GM18517 (cell line): ENCODE results near the gene ADARB1.

Experiments used
- ATAC-seq: cut with Tn5 transposase; IDR thresholded peaks from one replicate; pipeline ENCODE4 v1.9.1; 2021; ENCODE audit warnings: mild to moderate bottlenecking, moderate library complexity; ENCODE audit not compliant: unreplicated experiment

The ADARB1 gene

GRCh38 chr21:45246386-45247320 is 172.3 kb downstream of the ADARB1 start:
- no peak for ATAC-seq

DNA sequence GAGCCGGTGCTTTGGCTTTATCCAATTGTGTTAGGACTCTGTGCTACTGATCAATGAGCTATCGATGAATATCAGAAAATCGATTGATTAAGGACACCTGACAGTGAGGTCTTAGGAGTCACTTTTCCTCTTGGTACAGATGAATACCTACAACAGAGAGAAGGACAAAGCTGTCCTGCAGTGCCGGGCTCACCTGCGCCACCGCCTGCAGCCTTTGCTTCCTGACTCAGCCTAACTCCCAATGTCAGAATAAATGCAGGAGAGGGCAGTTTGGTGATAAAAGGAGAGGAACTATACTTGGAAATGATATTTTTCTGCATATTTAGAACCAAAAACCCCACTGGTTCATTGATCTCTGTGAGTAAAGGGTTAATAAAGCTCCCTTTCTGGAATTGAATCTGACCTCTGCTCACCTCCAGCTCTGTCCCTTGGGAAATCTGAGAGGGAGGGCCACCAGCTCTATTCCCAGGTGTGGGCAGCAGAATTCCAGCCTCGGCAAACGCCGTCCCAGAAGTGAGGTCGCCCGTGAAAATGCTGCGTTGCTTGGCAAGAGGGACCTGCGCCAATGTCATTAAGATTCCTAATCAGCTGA is 174.0 kb downstream of the ADARB1 start:
- ATAC-seq = no peak

DNA sequence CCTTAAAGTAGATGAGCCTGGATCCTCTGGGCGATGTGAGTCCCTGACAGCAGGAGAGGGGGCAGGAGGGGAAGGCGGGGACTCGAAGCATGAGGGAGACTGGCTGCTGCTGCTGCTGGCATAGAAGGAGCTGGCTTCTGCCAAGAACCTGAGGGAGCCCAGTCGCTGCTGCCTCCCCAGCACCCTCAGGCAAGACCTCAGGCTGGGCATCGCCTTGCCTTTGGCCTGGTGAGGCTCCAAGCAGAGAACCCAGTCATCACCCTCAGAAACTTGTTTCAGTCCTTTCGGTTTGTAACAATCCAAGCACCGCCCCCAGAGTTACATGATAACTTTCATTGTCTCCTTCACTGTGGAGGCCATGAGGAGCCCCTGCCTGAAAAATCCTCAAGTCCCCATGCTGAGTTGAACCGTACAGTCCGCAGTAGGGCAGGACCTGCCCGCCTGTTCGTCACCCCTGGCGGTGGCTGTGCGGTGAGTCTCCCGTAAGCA is 174.6 kb downstream of the ADARB1 start:
- ATAC-seq = no peak

GRCh38 chr21:45249626-45250025 is 175.2 kb downstream of the ADARB1 start:
- no peak for ATAC-seq

- ATAC-seq = no peak
Observed at GRCh38 chr21:45250272-45250671, 175.9 kb downstream of the ADARB1 start.

DNA sequence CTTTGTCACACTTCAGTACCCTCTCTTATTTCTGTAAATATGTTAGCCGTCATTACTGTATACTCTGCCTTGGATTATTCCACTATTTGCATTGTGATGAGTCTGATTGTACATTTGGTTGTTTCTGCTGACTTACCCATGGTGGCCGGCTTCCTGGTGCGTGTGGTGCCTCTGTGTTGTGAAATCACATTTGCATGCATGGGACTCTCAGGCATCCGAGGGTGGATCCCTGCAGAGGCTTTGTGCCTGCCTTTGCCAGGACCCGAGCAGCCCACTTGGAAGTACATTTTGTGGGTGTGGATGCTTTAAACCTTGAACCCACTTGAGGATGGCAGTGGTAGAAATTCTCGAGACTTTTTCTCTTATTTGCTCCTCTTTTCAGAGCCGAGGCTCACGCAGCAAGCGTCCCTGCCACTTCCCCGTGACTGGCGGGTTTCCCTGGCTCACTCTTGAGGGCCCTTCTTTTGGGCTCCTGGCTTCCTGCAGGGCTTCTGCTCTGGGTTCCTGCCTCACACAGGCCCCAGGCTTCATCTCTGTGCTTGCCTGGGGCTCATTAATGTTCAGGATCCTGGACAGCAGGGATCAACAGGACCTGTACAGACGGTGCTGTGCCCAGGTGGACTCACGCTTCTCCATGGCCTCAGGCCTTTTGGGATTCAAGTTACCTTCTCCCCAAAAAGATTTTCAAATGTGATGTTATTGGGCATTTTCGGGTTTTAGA is 176.7 kb downstream of the ADARB1 start:
- no peak for ATAC-seq

GRCh38 chr21:45251635-45252447 is 177.5 kb downstream of the ADARB1 start:
- ATAC-seq = no peak

GRCh38 chr21:45252448-45252925 is 178.1 kb downstream of the ADARB1 start:
- ATAC-seq = no peak

DNA sequence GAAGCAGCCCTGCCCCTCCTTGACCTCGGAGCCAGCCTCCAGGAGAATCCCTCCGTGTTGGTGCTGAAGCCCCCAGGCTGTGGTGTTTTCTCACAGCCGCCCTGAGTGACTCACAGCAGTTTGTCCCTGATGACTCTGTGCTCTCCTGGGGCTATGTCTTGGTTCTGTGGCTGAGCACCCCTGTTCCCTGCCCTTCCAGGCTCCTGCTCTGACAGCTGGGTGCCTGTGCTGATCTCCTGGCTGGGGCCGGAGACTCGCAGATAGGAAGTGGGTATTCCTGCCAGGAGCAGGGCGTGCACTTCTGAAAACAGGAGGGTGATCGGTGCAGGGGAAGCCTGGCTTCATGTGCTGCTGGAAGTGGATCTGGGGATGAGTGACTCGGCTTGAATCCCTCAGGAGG is 178.8 kb downstream of the ADARB1 start:
- ATAC-seq = no peak

DNA sequence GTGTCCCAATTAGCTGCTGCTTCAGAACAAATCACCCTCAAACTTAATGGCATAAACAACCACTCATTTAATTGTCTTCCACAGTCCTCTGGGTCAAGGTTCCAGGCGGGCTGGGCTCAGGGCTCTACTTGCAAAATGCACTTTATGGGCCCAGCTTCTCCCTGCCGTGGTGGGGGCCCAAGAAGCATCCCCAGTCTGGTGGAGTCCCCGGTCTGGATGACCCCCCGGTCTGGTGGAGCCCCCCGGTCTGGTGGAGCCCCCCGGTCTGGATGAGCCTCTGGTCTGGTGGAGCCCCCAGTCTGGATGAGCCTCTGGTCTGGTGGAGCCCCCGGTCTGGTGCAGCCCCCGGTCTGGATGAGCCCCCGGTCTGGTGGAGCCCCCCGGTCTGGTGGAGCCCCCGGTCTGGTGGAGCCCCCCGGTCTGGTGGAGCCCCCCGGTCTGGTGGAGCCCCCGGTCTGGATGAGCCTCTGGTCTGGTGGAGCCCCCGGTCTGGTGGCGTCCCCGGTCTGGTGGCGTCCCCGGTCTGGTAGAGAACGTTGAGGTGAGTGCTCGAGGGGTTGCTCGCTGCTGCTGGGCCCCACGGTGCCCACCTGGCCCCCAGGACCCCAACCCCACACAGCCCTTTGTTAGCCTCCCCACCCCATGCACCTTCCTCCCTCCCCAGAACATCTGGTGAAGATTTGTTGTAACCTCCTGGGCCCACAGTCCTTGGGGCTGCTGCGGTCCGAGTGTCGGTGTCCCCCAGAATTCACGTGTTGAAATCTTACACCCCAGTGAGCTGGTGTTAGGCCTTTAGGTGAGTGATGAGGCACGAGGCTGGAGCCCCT is 179.5 kb downstream of the ADARB1 start:
- ATAC-seq = no peak

DNA sequence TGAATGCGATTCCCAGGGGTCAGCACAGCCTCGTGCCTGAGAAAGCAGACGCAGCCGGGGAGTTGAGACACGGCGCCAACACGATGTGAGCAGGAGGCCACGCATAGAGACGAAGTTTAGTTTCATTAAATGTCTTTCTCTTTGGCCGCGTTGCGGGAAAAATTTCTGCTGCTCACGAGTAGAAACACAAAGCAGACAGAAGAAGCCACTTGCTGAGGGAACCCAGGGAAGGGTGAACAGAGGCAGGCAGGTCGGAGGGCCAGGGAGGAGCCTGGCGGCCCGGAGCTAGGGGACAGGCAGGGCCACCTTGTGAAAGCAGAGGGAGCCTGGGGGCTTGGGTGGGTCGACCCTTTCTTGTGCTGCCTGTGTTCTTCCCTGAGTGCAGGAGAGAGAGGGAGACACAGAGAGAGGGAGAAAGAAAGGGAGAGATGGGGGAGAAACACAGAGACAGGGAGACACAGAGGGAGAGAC is 180.1 kb downstream of the ADARB1 start:
- ATAC-seq = no peak

- no peak for ATAC-seq
Observed at GRCh38 chr21:45255381-45256020, 181.1 kb downstream of the ADARB1 start.

DNA sequence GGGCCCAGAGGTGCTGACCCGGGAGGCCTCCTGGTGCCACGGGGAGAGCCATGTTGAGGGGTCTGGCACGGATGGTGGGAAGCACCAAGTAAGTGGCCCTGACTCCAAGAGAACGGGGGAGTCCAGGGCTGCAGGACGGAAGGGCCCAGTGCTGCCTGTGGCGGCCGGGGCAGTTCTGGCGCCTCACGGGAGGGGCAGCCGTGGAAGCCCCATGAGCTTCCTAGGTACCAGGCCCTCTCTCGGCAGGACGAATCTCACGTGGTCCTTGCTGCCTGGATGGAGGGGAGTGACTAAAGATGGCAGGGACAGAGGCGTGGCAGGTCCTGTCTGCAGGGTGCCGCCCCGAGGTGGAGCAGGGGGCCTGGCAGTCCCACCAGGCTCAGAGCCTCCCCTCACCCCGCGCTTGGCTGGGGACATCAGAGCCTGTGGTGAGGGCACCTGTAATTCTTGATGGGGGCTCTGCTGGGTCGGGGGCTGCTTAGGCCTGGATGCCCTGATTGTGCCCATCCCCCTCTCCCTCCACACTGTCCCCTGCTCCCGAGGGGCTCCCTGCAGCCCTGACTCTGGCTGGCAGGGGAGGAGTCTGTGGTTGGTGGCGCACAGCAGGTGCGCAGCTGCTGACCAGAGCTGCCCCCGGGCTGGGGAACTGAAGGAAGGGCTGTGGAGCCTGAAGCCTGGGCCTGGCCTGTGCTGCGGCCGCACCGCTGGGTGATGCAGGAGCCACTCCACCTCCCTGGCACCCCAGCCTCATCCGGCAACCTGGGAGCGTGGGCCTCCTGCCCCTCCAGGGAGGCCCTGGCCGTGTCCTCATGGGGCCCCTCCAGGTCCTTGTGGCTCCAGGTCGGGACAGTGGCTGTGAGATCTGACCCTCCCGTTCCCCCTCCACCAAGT is 181.9 kb downstream of the ADARB1 start:
- ATAC-seq = no peak

DNA sequence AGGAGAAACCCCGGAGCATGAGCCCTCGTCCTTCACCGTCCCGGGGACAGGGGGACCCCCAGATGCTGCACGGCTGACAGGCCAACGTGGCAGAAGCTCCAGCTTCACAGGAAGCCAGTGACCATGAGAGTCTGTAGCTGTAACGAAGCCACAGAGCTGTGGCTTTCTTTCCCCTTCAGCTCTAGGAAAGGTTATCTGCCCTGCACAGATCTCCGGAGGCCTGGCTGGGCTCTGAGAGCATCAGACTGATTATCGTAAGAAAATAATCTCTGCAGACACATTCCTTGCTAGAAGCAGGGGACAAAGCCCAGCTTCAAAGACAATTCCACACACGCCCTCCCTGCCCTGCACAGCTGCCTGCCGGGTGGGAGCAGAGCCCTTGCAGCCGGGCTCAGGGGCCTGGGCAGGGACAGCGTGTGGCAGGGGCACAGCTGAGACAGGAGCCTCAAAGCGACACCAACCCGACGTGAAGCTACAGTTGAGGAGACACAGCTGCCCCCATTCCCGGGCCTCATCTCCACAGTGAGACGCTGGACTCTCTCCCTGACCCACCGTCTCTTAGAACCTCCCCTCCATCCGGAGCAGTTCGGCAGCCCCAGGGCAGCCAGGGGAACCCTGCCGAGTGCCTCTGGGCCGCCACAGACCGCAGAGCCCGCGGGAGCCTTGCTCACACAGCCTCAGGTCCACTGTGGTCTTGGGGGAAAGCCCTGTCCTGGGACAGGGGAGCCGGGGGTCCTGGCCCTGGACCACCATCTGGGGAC is 182.7 kb downstream of the ADARB1 start:
- no peak for ATAC-seq

DNA sequence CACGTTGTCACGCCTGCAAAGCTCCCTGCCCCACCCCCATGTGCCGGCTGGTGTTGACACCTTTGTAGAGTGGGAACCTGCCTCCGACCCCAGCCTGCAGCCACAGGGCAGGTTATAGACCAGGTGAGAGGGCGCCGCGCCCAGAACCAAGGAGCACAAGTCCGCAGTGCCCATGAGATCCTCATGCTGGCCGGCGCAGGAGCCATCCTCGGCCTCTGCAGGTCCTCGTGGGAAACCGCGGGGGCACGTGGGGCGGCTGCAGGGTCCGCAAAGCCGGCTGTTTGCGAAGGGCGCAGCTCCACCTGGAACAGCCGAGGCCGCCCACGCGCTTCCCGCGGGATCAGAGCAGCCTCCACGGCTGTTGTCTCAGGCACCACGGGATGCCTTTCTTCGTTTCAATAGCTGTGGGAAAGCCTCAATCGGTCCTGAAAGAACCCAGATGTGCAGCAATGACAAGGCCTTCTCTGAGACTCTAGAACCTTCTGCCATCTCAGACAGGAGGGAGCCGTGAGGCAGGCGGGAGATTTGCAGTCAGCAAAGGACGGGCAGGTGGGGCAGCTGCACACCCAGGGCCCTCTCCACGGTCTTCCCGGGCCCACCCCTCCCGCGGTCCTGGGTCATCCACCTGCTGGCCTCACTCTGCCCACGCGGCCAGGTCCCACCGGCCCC is 183.4 kb downstream of the ADARB1 start:
- no peak for ATAC-seq

- no peak for ATAC-seq
Observed at GRCh38 chr21:45258466-45258865, 184.1 kb downstream of the ADARB1 start.
